Breast epithelium (tissue), 4 donors: ENCODE data around the gene RSPH3. TPM values are rescaled to one million over a fixed set of nuclear protein-coding genes. Genes with fewer than 3 reads are reported as not detected.

Experiments
- DNase-seq, 2 donors: peaks; one replicate each; pipeline ENCODE4 v3.0.0-alpha.2; 2019; ENCODE audit warnings: low spot score in 2 of 2
- H3K27ac ChIP-seq, 2 donors: fragments of 200-600 bp; sonication (generic) in 1 of 2; one replicate each; pipeline ENCODE4 v1.5.1; 2016 to 2019; ENCODE audit warnings: mild to moderate bottlenecking in 1 of 2
- H3K27me3 ChIP-seq, 2 donors: fragments of 200-600 bp; sonication (generic) in 1 of 2; one replicate each; pipeline versions ENCODE4 v1.5.1 to v1.6.0; 2017 to 2019; ENCODE audit warnings: control low read depth in 1 of 2, mild to moderate bottlenecking in 1 of 2
- H3K36me3 ChIP-seq: fragments of 200-600 bp; one replicate; pipeline ENCODE4 v1.5.1; 2019
- H3K4me1 ChIP-seq, 2 donors: fragments of 200-600 bp; sonication (generic); one replicate each; pipeline ENCODE4 v1.5.1; 2016 to 2019; ENCODE audit warnings: control low read depth in 1 of 2
- H3K4me3 ChIP-seq, 3 donors: fragments of 200-600 bp; sonication (generic); 1 replicate in 2 of 3; 2 replicates in 1 of 3; pipeline ENCODE4 v1.5.1; 2016 to 2019; ENCODE audit warnings: mild to moderate bottlenecking in 3 of 3, moderate library complexity in 2 of 3
- H3K9me3 ChIP-seq, 2 donors: fragments of 200-600 bp; sonication (generic) in 1 of 2; one replicate each; pipeline ENCODE4 v1.5.1; 2016 to 2019; ENCODE audit warnings: control low read depth in 1 of 2
- POLR2A ChIP-seq: fragments of 450-650 bp; IDR thresholded peaks from one replicate; pipeline ENCODE4 v1.6.1; 2016; ENCODE audit warnings: antibody characterized with exemption, mild to moderate bottlenecking, moderate library complexity
- POLR2AphosphoS5 ChIP-seq, 3 donors: sonication (generic); formaldehyde crosslinking; IDR thresholded peaks; one replicate each; pipeline ENCODE4 v1.6.1; 2017; ENCODE audit warnings: antibody characterized with exemption in 3 of 3
- intact Hi-C: fragments of 100-400 bp; cut with DNase I; formaldehyde crosslinking; loops from one replicate; pipeline ENCODE4 v1.15.1; 2023; ENCODE audit warnings: low total_unique reads
- total RNA-seq, 3 donors: library from RNA; depleted of rRNA; stranded (reverse); fragments of >200 nt; gene quantifications; one replicate each; pipeline ENCODE4 v1.1.0, GENCODE V29; 2016
- TF ChIP-seq, protein P1 (sequence below), 3 donors: fragments of 450-650 bp; IDR thresholded peaks; one replicate each; pipeline ENCODE4 v1.5.1; 2016 to 2017; ENCODE audit warnings: antibody characterized with exemption in 3 of 3, mild to moderate bottlenecking in 3 of 3, moderate library complexity in 3 of 3

The RSPH3 gene
- total RNA-seq, 3 donors from 2014 or later: 9.4 to 14.9 (median 9.5) TPM

DNA sequence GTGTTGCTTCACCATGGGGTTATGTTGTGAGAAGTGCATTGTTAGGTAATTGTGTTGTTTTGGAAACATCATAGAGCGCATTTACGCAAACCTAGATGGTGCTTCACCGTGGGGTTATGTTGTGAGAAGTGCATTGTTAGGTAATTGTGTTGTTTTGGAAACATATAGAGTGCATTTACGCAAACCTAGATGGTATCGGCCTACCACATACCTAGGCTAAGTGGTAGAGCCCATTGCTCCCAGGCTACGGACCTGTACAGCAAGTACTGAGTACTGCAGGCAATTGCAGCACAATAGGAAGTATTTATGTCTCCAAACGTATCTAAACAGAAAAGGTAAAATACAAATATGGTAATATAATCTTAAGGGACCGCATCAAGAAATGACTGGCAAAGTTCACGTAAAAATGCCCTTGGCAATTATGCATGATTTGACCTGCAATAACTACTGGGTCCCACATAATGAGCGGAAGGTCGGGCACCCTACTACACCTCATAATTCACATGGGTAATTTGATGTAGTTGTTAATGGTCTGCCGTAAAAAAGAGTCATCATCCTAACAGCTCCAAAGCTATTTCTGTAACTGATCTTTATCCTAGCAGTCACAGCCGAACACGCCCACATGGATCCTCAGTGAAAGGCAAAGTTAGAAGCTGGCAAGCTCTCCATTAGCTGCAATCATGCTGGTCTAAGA lies 76.0 kb downstream of the RSPH3 start:
- no peaks in the 10 kb centered on the region for H3K9me3 ChIP-seq
- H3K4me3 ChIP-seq: no peak overlapping the region
- H3K27me3 ChIP-seq: no peaks in the 10 kb centered on the region
- no peaks in the 10 kb centered on the region for H3K36me3 ChIP-seq
- intact Hi-C loops: no loop called here
- TF ChIP-seq POLR2AphosphoS5 (IDR thresholded peaks at IDR 0.05): no peak
- no peak for TF ChIP-seq POLR2A
- TF ChIP-seq, protein P1, sequence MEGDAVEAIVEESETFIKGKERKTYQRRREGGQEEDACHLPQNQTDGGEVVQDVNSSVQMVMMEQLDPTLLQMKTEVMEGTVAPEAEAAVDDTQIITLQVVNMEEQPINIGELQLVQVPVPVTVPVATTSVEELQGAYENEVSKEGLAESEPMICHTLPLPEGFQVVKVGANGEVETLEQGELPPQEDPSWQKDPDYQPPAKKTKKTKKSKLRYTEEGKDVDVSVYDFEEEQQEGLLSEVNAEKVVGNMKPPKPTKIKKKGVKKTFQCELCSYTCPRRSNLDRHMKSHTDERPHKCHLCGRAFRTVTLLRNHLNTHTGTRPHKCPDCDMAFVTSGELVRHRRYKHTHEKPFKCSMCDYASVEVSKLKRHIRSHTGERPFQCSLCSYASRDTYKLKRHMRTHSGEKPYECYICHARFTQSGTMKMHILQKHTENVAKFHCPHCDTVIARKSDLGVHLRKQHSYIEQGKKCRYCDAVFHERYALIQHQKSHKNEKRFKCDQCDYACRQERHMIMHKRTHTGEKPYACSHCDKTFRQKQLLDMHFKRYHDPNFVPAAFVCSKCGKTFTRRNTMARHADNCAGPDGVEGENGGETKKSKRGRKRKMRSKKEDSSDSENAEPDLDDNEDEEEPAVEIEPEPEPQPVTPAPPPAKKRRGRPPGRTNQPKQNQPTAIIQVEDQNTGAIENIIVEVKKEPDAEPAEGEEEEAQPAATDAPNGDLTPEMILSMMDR (IDR thresholded peaks at IDR 0.05): no peak
- DNase-seq: no peak
- no peaks in the 10 kb centered on the region for H3K4me1 ChIP-seq
- no peak overlapping the region for H3K27ac ChIP-seq

Other genes starting within 250 kb of the RSPH3 start
- 100 to 1,000 TPM in 1 of 3 donors, 10 to 100 TPM in 2; 29.1 to 154 (median 59.3) TPM for gene EZR, start 180.8 kb downstream of the RSPH3 start, total RNA-seq
- gene TAGAP, start 44.8 kb upstream of the RSPH3 start, total RNA-seq: 1 to 10 TPM; 2.9 to 4.2 (median 4.1) TPM
- 10 to 100 TPM in 1 of 3 donors, under 1 TPM in 2; 0.15 to 10.1 (median 0.33) TPM for gene FNDC1, start 169.2 kb upstream of the RSPH3 start, total RNA-seq